Aorta (tissue), 5 donors: ENCODE measurements around the gene RIPK4. TPM values are rescaled to one million over a fixed set of nuclear protein-coding genes. Genes with fewer than 3 reads are reported as not detected.
"Not testable (repeated sequence)": the region's sequence is repeated elsewhere in the genome, so short reads cannot be mapped to it uniquely, and the experiment has no call there.

Source experiments
- ATAC-seq: fragments of 200-7000 bp; cut with Tn5 transposase; one replicate; pipeline ENCODE4 v1.9.1; 2022; ENCODE audit warnings: moderate library complexity; ENCODE audit not compliant: low FRiP score
- DNase-seq, 2 donors: peaks; one replicate each; pipeline ENCODE4 v3.0.0-alpha.2; 2020
- H3K27ac ChIP-seq, 2 donors: one replicate each; pipeline ENCODE4 v1.5.1; 2013; ENCODE audit warnings: low read length in 2 of 2, mild to moderate bottlenecking in 2 of 2, moderate library complexity in 2 of 2, control low read depth in 1 of 2, inconsistent platforms in 1 of 2, low read depth in 1 of 2
- H3K27me3 ChIP-seq, 2 donors: one replicate each; pipeline ENCODE4 v1.6.1; 2013; ENCODE audit warnings: control low read depth in 1 of 2, low read length in 1 of 2, mild to moderate bottlenecking in 1 of 2, moderate library complexity in 1 of 2; ENCODE audit not compliant: insufficient read depth in 2 of 2, control insufficient read depth in 1 of 2
- H3K36me3 ChIP-seq, 2 donors: one replicate each; pipeline ENCODE4 v1.6.1; 2013; ENCODE audit warnings: control low read depth in 1 of 2, low read length in 1 of 2, mild to moderate bottlenecking in 1 of 2; ENCODE audit not compliant: insufficient read depth in 2 of 2, control insufficient read depth in 1 of 2
- H3K4me1 ChIP-seq, 2 donors: one replicate each; pipeline ENCODE4 v1.6.1; 2013; ENCODE audit warnings: low read length in 2 of 2, control low read depth in 1 of 2, mild to moderate bottlenecking in 1 of 2, moderate library complexity in 1 of 2; ENCODE audit not compliant: insufficient read depth in 2 of 2, control insufficient read depth in 1 of 2
- H3K4me3 ChIP-seq, 2 donors: one replicate each; pipeline ENCODE4 v1.5.1; 2013; ENCODE audit warnings: low read length in 2 of 2, control low read depth in 1 of 2, mild to moderate bottlenecking in 1 of 2
- H3K9me3 ChIP-seq: one replicate; pipeline ENCODE4 v1.6.1; 2013; ENCODE audit warnings: mild to moderate bottlenecking, low read length; ENCODE audit not compliant: control insufficient read depth
- WGBS, 2 donors: extraction: QIAGEN DNeasy Blood & Tissue Kit; methylation state at CpG; one replicate each; pipeline ENCODE4 v1.1.7; 2013; 5-methylcytosine and 5-hydroxymethylcytosine counted together
- intact Hi-C, 2 donors: fragments of 100-400 bp; cut with DNase I; formaldehyde crosslinking; loops; one replicate each; pipeline versions ENCODE4 v1.14.2 to v1.15.0; 2022
- polyA plus RNA-seq, 2 donors: library from polyadenylated mRNA; stranded (reverse); fragments of 200-250 nt; gene quantifications; one replicate each; pipeline ENCODE4 v1.2.3, GENCODE V29; 2013
- total RNA-seq, 2 donors: library from RNA; stranded (reverse); fragmentation: NEBNext Ultra II Directional; extraction: Animal tissue kit (Norgen Biotek cat#: 25700); gene quantifications; one replicate each; pipeline ENCODE4 v1.2.1, GENCODE V29; 2021
- donor health status: healthy with polysubstance abuse.
- donor health status: Bipolar disorder and iron deficiency.
- donor health status: DM: no; HTN: no; CAD: no.
- donor health status: DM: no; HTN: no; CAD: no.
- donor health status: DM: yes; HTN: yes; CAD: no.

Gene RIPK4
- total and polyA plus RNA-seq, 4 donors = 3.0 to 8.9 (median 5.5) TPM

DNA sequence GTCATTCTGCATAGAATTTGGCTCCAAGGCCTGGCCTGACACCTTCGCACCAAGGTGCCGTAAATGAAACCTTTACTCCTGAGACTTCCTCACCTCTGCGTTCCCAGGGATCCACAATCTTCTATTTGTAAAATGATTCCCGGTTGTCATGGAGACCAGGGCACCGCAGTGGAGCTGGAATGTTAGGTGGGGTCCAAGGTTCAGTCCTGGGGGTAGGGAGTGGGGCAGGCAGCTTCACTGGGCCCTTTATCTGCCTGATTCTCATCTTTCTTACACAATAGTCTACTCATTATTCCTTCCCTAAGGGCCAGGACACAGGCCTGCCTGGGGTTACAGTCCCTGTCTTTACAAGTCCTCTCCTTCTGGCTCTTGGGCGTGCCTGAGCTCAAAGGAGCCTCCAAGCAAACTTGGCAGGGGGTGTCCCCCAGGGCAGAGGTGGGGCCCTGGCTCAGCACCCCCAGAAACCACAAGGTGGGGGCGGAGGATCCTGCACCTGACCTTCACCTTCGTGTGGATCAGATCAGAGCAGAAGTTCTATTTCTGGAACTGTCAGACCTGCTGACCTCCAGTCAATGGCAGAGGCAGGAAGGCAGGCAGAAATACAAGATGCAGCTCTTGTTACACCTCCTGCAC, 51.1 kb downstream of the RIPK4 start:
- DNase-seq (peak in 1 of 2 donors; percentile 41), ATAC-seq (no peak)
- no peaks in the 10 kb centered on the region for H3K9me3 ChIP-seq
- intact Hi-C loops = no loop called here
- H3K27me3 ChIP-seq = no peaks in the 10 kb centered on the region
- no peak overlapping the region for H3K27ac ChIP-seq
- H3K4me1 ChIP-seq = no peaks in the 10 kb centered on the region
- no peak overlapping the region for H3K4me3 ChIP-seq
- no peaks in the 10 kb centered on the region for H3K36me3 ChIP-seq
- WGBS, 2 donors = 89% methylated on average over 8 of the region's 8 CpGs

DNA sequence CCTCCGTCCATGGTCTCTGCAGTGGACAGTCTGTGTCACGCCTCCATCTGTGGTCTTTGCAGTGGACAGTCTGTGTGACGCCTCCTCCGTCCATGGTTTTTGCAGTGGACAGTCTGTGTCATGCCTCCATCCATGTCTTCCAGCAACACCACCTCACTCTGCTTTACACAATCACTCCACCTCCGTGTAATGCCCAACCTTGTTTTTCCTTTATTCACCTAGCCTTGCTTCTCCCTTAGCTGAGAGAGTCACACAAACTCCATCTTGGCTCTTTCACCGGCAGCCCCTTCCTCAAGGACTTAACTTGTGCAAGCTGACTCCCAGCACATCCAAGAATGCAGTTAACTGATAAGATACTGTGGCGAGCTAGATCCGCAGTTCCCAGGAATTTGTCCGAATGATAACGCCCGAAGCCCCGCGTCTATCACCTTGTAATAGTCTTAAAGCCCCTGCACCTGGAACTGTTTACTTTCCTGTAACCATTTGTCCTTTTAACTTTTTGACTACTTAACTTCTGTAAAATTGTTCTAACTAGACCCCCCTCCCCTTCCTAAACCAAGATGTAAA, 52.5 kb downstream of the RIPK4 start:
- H3K36me3 ChIP-seq, H3K4me1 ChIP-seq, H3K9me3 ChIP-seq, DNase-seq, H3K4me3 ChIP-seq, H3K27me3 ChIP-seq, intact Hi-C loops, ATAC-seq, H3K27ac ChIP-seq: not testable (repeated sequence)
- WGBS, 2 donors = 79 to 81% methylated on average over 13 of the region's 13 CpGs

DNA sequence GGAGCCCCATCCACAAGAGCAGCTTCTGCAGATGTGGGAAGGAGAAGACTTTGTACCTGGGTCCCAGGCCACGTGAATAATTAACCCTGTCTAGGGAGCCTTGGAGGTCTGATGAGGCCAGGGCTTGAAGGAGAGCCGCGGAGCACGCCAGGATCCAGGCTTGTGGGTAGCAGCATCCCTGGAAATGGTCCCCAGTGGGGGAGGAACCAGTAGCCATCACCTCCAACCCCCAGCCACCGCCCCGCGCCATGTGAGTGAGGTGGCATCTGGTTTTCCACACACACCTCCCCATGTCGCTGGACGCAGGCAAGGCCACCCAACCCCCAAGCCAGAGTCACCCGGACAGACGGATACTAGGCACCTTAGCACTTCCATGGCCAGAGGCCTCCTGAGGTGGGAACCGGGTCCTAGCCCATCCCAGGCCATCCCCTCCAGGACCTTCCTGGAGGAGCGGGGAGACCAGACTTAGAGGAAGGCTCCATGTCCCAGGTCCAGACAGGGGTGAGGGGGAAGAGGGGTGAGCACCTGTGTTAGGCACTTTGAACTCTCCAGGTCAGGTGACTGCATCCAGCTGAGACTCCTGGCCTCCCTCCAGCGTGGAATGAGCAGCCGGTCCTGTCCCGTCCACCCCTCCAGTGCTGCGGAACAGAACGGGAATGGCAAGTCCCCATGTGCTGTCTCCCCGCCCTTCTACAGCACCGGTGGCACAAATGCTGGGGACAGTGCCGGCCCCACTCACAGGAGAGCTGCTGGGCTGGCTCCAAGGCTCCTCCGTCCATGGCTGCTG, 53.2 kb downstream of the RIPK4 start:
- Histone ChIP-seq H3K27me3 (no peaks in the 10 kb centered on the region), H3K27ac (no peak overlapping the region), H3K36me3 (no peaks in the 10 kb centered on the region), H3K4me1 (no peaks in the 10 kb centered on the region), H3K9me3 (no peaks in the 10 kb centered on the region), H3K4me3 (no peak overlapping the region)
- WGBS, 2 donors = 87 to 91% methylated on average over 22 of the region's 22 CpGs
- DNase-seq (no peak), ATAC-seq (peak; percentile 14)
- intact Hi-C loops = no loop called here

DNA sequence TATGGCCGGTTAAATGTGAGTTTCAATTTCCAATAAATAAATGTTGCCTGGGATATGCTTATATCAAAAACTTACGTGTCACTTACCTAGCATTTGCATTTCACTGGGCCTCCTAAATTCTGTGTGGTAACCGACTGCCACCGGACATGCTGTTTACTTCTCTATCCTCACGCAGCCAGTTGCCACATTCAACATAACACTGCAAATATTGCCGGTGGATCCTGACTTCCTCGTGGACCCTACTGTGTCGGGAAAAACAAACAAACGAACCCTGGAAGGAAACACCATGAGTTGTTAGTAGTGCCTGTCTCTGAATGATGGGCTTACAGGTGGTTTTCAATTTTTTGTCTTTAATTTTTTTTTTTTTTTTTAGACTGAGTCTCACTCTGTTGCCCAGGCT, 54.1 kb downstream of the RIPK4 start:
- Histone ChIP-seq H3K4me1 (no peaks in the 10 kb centered on the region), H3K27me3 (no peaks in the 10 kb centered on the region), H3K4me3 (no peak overlapping the region), H3K27ac (no peak overlapping the region), H3K36me3 (no peaks in the 10 kb centered on the region), H3K9me3 (no peaks in the 10 kb centered on the region)
- WGBS, 2 donors = 83 to 86% methylated on average over 9 of the region's 9 CpGs
- intact Hi-C loops = no loop called here
- DNase-seq (no peak), ATAC-seq (no peak)

DNA sequence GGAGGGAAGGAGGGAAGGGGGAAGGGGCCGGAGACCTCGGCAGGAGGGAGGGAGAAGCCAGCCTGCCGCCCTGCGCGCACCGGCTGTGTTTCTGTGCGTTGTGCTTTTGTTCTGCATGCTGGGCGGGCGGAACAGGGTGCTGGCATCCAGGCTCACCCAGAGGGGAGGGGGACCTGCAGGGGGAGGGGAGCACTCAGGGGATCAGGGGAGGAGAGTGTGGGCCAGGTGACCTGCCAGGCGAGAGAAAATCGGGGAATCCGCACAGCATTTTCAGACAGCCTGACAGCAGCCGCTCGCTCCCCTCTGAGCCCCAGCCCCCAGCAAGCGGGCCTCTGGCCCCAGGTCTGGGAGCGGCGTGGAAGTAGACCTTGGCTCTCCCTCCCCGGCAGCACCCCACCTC, 54.7 kb downstream of the RIPK4 start:
- Histone ChIP-seq H3K4me3 (no peak overlapping the region), H3K4me1 (no peaks in the 10 kb centered on the region), H3K27me3 (no peaks in the 10 kb centered on the region), H3K9me3 (no peaks in the 10 kb centered on the region), H3K36me3 (no peaks in the 10 kb centered on the region), H3K27ac (no peak overlapping the region)
- ATAC-seq (no peak), DNase-seq (peak in 1 of 2 donors; percentile 62)
- intact Hi-C loops = no loop called here
- whole genome bisulfite sequencing, 2 donors = 83% methylated on average over 14 to 18 of the region's 18 CpGs

DNA sequence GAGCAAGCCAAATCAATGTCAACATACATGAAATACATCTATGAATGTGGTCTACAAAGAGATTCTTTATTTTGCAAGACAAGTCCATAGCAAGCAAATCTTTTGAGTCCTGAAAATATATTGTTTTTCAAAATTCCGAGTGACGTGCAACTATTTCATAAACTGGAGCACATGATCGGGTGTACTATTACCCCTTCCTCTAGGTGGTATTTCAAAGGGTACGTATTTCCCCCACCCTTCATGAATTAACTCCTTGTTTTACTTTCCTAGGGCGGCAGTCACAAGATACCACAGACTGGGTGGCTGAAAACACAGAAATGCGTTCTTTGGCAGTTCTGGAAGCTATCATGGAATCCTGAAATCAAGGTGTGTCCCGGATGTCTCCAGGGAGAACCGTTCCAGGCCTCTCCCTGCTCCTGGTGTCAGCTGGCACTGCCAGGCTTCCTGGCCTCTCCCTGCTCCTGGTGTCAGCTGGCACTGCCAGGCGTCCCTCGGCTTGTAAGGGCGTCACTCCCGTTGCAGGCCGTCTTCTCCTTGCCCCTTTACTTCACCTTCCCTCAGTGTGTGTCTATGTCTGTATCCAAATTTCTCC, 55.3 kb downstream of the RIPK4 start:
- no peaks in the 10 kb centered on the region for H3K9me3 ChIP-seq
- 90 to 92% methylated on average over 13 of the region's 13 CpGs for WGBS, 2 donors
- intact Hi-C loops = no loop called here
- DNase-seq (peak in 1 of 2 donors; percentile 47), ATAC-seq (no peak)
- no peak overlapping the region for H3K27ac ChIP-seq
- H3K27me3 ChIP-seq = no peaks in the 10 kb centered on the region
- H3K4me1 ChIP-seq = no peaks in the 10 kb centered on the region
- no peak overlapping the region for H3K4me3 ChIP-seq
- no peaks in the 10 kb centered on the region for H3K36me3 ChIP-seq

DNA sequence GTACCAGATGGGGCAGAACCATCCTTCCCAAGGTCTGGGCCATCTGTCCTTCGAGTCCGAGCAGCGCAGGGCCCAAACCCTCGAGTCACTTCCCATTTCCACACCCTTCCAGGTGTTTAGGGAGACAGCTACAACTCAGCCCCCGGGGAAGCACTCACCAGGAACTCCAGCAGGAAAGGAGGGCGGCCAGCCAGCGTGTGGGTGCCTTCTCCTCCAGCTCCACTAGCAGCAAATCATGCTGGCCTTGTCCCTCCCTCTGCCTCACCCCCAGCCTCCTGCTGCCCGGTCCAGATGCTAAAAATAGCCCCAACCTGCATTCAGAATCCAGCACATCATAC, 56.1 kb downstream of the RIPK4 start:
- intact Hi-C loops = no loop called here
- H3K27ac ChIP-seq = no peak overlapping the region
- no peaks in the 10 kb centered on the region for H3K4me1 ChIP-seq
- no peak for DNase-seq
- WGBS, 2 donors = 83 to 86% methylated on average over 8 of the region's 8 CpGs
- H3K4me3 ChIP-seq = no peak overlapping the region
- ATAC-seq = no peak
- H3K36me3 ChIP-seq = no peaks in the 10 kb centered on the region
- no peaks in the 10 kb centered on the region for H3K9me3 ChIP-seq
- no peaks in the 10 kb centered on the region for H3K27me3 ChIP-seq

DNA sequence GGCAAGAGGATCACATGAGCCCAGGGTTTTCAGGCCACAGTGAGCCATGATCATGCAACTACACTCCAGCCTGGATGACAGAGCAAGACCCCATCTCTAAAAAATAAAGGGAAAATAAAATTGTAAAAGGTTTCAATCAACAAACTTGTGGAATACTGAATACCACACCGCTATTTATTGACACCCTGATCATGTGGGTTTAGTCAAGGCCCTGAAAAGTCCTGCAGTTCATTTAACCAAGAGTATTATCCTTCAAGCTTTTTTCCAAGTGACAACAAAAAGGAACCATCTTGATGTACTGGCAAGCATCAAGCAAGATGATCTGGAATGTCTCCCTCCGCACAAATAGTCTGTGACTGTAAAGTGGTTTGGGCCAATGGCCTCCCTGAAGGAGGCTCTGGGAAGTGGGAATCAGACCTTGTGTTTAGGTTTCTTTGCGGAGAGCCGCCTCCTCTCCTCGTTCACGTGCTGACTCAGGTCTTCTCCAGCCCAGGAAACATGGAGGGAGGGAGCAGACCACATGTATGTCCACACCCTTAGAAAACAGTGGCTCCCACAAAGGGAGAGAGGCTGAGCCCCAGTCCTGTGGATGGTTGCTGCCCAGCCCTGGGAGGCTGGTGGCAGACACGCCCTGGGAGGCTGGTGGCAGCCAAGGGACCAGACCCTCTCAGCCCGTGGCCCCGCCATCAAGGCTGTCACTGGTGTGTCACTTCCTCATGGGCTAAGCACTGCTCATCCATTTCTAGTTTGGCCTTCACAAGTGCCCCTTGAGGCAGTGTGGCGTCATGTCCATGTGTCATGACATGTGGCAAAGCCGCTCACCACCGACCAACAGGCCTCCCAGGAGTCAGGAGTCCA, 56.7 kb downstream of the RIPK4 start:
- ATAC-seq = no peak
- intact Hi-C loops = no loop called here
- H3K27me3 ChIP-seq = no peaks in the 10 kb centered on the region

More for the DNA sequence above, 56.7 kb downstream of the RIPK4 start:
- Histone ChIP-seq H3K4me1 (no peaks in the 10 kb centered on the region), H3K4me3 (no peak overlapping the region), H3K36me3 (no peaks in the 10 kb centered on the region), H3K9me3 (no peaks in the 10 kb centered on the region), H3K27ac (no peak overlapping the region)
- WGBS, 2 donors = 90 to 96% methylated on average over 12 of the region's 12 CpGs
- no peak for DNase-seq
